ENCODE data around the gene PCNX2.

The PCNX2 gene

DNA sequence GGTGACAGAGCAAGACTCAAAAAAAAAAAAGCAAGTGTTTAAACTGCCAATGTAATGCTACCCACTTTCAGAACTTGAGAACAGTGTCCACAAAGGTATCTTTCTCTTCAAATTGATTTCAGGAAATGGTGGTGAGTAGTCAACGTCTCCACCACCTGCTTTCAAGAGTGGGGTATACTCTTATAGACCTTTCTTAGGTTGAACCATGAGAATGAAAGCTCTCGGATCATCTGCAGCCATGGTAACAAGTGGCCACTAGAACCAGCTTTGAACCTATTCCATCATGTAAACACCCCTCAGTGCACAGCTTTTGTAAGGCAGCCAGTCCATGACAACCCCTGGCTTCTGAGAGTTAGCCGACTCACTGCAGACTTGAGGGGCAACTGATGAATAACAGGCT lies 237.7 kb downstream of the PCNX2 start:
- TF ChIP-seq EZH2phosphoT487 (conservative IDR thresholded peaks at IDR 0.05; ENCODE audit: low read length) = no peak
- TF ChIP-seq, protein P1, sequence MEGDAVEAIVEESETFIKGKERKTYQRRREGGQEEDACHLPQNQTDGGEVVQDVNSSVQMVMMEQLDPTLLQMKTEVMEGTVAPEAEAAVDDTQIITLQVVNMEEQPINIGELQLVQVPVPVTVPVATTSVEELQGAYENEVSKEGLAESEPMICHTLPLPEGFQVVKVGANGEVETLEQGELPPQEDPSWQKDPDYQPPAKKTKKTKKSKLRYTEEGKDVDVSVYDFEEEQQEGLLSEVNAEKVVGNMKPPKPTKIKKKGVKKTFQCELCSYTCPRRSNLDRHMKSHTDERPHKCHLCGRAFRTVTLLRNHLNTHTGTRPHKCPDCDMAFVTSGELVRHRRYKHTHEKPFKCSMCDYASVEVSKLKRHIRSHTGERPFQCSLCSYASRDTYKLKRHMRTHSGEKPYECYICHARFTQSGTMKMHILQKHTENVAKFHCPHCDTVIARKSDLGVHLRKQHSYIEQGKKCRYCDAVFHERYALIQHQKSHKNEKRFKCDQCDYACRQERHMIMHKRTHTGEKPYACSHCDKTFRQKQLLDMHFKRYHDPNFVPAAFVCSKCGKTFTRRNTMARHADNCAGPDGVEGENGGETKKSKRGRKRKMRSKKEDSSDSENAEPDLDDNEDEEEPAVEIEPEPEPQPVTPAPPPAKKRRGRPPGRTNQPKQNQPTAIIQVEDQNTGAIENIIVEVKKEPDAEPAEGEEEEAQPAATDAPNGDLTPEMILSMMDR (IDR thresholded peaks at IDR 0.05; ENCODE audit: insufficient read depth, low read length, poor library complexity, severe bottlenecking) = no peak
- Histone ChIP-seq H3K27me3 (ENCODE audit: low read length) (no peaks in the 10 kb centered on the region), H3K36me3 (ENCODE audit: low read length) (no peaks in the 10 kb centered on the region), H3K27ac (ENCODE audit: low read depth, low read length) (no peak overlapping the region), H3F3A (ENCODE audit: insufficient read depth) (no peaks in the 10 kb centered on the region), H3K9ac (ENCODE audit: low read length) (no peak overlapping the region), H3K4me3 (ENCODE audit: insufficient read depth, low read length, poor library complexity, severe bottlenecking) (no peak overlapping the region), H3K9me3 (ENCODE audit: insufficient read depth, low read length) (no peaks in the 10 kb centered on the region), H4K20me1 (ENCODE audit: low read depth, low read length) (no peaks in the 10 kb centered on the region), H2AFZ (ENCODE audit: low read depth, low read length, severe bottlenecking) (no peak overlapping the region), H3K79me2 (ENCODE audit: insufficient read depth, low read length) (no peaks in the 10 kb centered on the region), H3K4me2 (ENCODE audit: low read depth, low read length, poor library complexity, severe bottlenecking) (no peak overlapping the region), H3K9me2 (replicated peaks; ENCODE audit: insufficient read depth, low read length) (no peaks in the 10 kb centered on the region)

DNA sequence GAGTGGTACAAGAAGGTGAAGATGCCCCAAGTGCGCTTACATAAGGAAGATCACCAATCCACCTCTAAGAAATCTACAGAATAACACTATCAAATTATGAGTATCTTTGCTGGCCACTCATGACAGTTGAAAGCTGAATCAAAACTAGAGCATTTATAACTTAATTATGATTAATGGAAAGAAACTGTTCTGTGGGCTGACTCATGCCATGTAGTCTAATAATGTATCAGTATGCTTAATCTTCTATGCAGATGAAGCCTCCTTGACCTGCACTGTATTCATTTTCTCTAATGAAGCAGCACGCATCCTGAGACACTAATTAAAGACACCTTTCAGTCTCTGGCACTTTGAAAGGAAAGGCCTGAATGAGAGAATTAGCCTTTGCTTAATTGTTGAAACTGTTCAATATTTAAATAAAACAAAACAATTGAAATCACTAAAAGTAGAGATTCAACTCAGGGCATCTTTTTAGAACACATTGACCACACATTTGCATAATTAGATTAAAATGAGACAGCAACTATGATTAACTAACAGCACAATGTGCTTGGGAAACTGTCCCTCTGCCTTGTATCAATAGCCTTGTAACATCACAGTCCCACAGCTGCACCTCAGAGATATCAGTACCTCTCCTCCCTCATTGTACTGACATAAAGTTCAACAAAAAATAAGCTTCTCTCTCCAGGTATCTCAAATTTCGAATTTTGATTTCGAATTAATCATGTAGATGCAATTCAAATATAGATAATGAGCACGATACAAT lies 239.5 kb downstream of the PCNX2 start:
- Histone ChIP-seq H3K27me3 (ENCODE audit: low read length) (no peaks in the 10 kb centered on the region), H3K4me3 (ENCODE audit: insufficient read depth, low read length, poor library complexity, severe bottlenecking) (no peak overlapping the region), H3K4me2 (ENCODE audit: low read depth, low read length, poor library complexity, severe bottlenecking) (no peak overlapping the region), H3K9ac (ENCODE audit: low read length) (no peak overlapping the region), H3K79me2 (ENCODE audit: insufficient read depth, low read length) (no peaks in the 10 kb centered on the region), H3K9me2 (replicated peaks; ENCODE audit: insufficient read depth, low read length) (no peaks in the 10 kb centered on the region), H3F3A (ENCODE audit: insufficient read depth) (no peaks in the 10 kb centered on the region), H3K9me3 (ENCODE audit: insufficient read depth, low read length) (no peaks in the 10 kb centered on the region), H2AFZ (ENCODE audit: low read depth, low read length, severe bottlenecking) (no peak overlapping the region), H3K27ac (ENCODE audit: low read depth, low read length) (no peak overlapping the region), H3K36me3 (ENCODE audit: low read length) (no peaks in the 10 kb centered on the region), H4K20me1 (ENCODE audit: low read depth, low read length) (no peaks in the 10 kb centered on the region)
- TF ChIP-seq, protein P1 (IDR thresholded peaks at IDR 0.05; ENCODE audit: insufficient read depth, low read length, poor library complexity, severe bottlenecking) = no peak
- no peak for TF ChIP-seq EZH2phosphoT487 (conservative IDR thresholded peaks at IDR 0.05; ENCODE audit: low read length)

GRCh38 chr1:233045588-233045987 lies 249.9 kb downstream of the PCNX2 start:
- no peak overlapping the region for H3K27ac ChIP-seq (ENCODE audit: low read depth, low read length)
- H3K9me3 ChIP-seq (ENCODE audit: insufficient read depth, low read length) = no peaks in the 10 kb centered on the region
- TF ChIP-seq EZH2phosphoT487 (conservative IDR thresholded peaks at IDR 0.05; ENCODE audit: low read length) = no peak
- TF ChIP-seq, protein P1 (IDR thresholded peaks at IDR 0.05; ENCODE audit: insufficient read depth, low read length, poor library complexity, severe bottlenecking) = no peak
- no peaks in the 10 kb centered on the region for H4K20me1 ChIP-seq (ENCODE audit: low read depth, low read length)
- H3K4me2 ChIP-seq (ENCODE audit: low read depth, low read length, poor library complexity, severe bottlenecking) = no peak overlapping the region
- no peak overlapping the region for H3K4me3 ChIP-seq (ENCODE audit: insufficient read depth, low read length, poor library complexity, severe bottlenecking)
- H2AFZ ChIP-seq (ENCODE audit: low read depth, low read length, severe bottlenecking) = no peak overlapping the region
- no peaks in the 10 kb centered on the region for H3F3A ChIP-seq (ENCODE audit: insufficient read depth)
- H3K9ac ChIP-seq (ENCODE audit: low read length) = no peak overlapping the region
- H3K36me3 ChIP-seq (ENCODE audit: low read length) = no peaks in the 10 kb centered on the region
- H3K27me3 ChIP-seq (ENCODE audit: low read length) = no peaks in the 10 kb centered on the region
- H3K9me2 ChIP-seq (replicated peaks; ENCODE audit: insufficient read depth, low read length) = no peaks in the 10 kb centered on the region
- no peaks in the 10 kb centered on the region for H3K79me2 ChIP-seq (ENCODE audit: insufficient read depth, low read length)
